H1 (cell line): ENCODE measurements around the gene GAS2L1. TPM values are rescaled to one million over a fixed set of nuclear protein-coding genes. Genes with fewer than 3 reads are reported as not detected.

ENCODE experiments used
- CTCF ChIA-PET: fragments of 300-600 bp; sonication (Branson Sonifier 250); formaldehyde crosslinking; loops from one replicate; lab custom pipeline; 2021; ENCODE audit not compliant: partially characterized antibody; lab: Charles Lee
- POLR2A ChIA-PET: fragments of 300-600 bp; sonication (Branson Sonifier 250); formaldehyde crosslinking; loops from one replicate; lab custom pipeline; 2021; ENCODE audit warnings: inconsistent platforms; ENCODE audit not compliant: partially characterized antibody; lab: Charles Lee
- DNase-seq, 2 experiments: peaks; one replicate each; pipeline versions ENCODE4 v3.0.0 to v3.0.0-alpha.2; 2010 to 2022; ENCODE audit warnings: low spot score in 2 of 2, low read depth in 1 of 2, mixed read lengths in 1 of 2
- FAIRE-seq: peaks from 2 replicates; lab custom pipeline; 2011; peaks lifted over from hg19 to GRCh38; lab: Jason Lieb, UNC
- H2AFZ ChIP-seq: 2 replicates; pipeline ENCODE4 v1.8.1; 2012; ENCODE audit warnings: low read length, inconsistent platforms
- H2AK5ac ChIP-seq: 2 replicates; pipeline ENCODE4 v1.6.1; 2013; ENCODE audit warnings: low read depth, low read length
- H2BK120ac ChIP-seq: replicated peaks from 2 replicates; pipeline ENCODE3; 2013; ENCODE audit warnings: low read depth, low read length, inconsistent platforms
- H2BK12ac ChIP-seq: 2 replicates; pipeline ENCODE4 v1.6.1; 2013; ENCODE audit warnings: low read depth, low read length
- H2BK15ac ChIP-seq: 2 replicates; pipeline ENCODE4 v1.6.1; 2013; ENCODE audit warnings: low read length
- H2BK20ac ChIP-seq: 2 replicates; pipeline ENCODE4 v1.6.1; 2013; ENCODE audit warnings: low read length
- H2BK5ac ChIP-seq: 2 replicates; pipeline ENCODE4 v1.6.1; 2013; ENCODE audit warnings: low read depth, low read length
- H3K14ac ChIP-seq: 2 replicates; pipeline ENCODE4 v1.6.1; 2013; ENCODE audit warnings: inconsistent platforms; ENCODE audit not compliant: insufficient read length
- H3K18ac ChIP-seq: 2 replicates; pipeline ENCODE4 v1.6.1; 2013; ENCODE audit warnings: low read length; ENCODE audit errors: extremely low read depth
- H3K23ac ChIP-seq: 2 replicates; pipeline ENCODE4 v1.6.1; 2013; ENCODE audit warnings: inconsistent platforms; ENCODE audit not compliant: insufficient read length
- H3K23me2 ChIP-seq: 2 replicates; pipeline ENCODE4 v1.6.1; 2013; ENCODE audit warnings: low read depth, low read length
- H3K27ac ChIP-seq: 2 replicates; pipeline ENCODE4 v1.6.1; 2011; ENCODE audit warnings: low read depth, low read length, inconsistent platforms
- H3K27me3 ChIP-seq, 4 experiments: replicated peaks in 1 of 4; 1 replicate in 1 of 4; 2 replicates in 3 of 4; pipeline versions ENCODE4 v1.6.1 to v1.8.1; 2011 to 2013; ENCODE audit warnings: low read length in 3 of 4, mild to moderate bottlenecking in 3 of 4, inconsistent platforms in 2 of 4, mixed read lengths in 2 of 4, moderate library complexity in 1 of 4; ENCODE audit not compliant: control insufficient read depth in 3 of 4, insufficient read depth in 3 of 4; ENCODE audit errors: extremely low read depth in 1 of 4
- H3K36me3 ChIP-seq, 4 experiments: 2 replicates each; pipeline versions ENCODE4 v1.6.1 to v1.8.1; 2011 to 2013; ENCODE audit warnings: mild to moderate bottlenecking in 4 of 4, low read length in 3 of 4, moderate library complexity in 2 of 4, control low read depth in 1 of 4, inconsistent platforms in 1 of 4; ENCODE audit not compliant: insufficient read depth in 4 of 4, control insufficient read depth in 2 of 4
- H3K4ac ChIP-seq: replicated peaks from 2 replicates; pipeline ENCODE3; 2013; ENCODE audit warnings: low read length, low read depth, mixed read lengths, inconsistent platforms; ENCODE audit not compliant: insufficient read length
- H3K4me1 ChIP-seq, 4 experiments: replicated peaks in 1 of 4; 1 replicate in 1 of 4; 2 replicates in 3 of 4; pipeline versions ENCODE4 v1.6.1 to v1.8.1; 2011 to 2013; ENCODE audit warnings: low read length in 3 of 4, inconsistent platforms in 2 of 4, mixed read lengths in 1 of 4; ENCODE audit not compliant: insufficient read depth in 4 of 4, control insufficient read depth in 3 of 4
- H3K4me2 ChIP-seq, 2 experiments: 2 replicates each; pipeline versions ENCODE4 v1.6.1 to v1.8.1; 2011 to 2013; ENCODE audit warnings: low read depth in 2 of 2, low read length in 2 of 2, control low read depth in 1 of 2, inconsistent platforms in 1 of 2, mild to moderate bottlenecking in 1 of 2; ENCODE audit not compliant: insufficient read depth in 1 of 2
- H3K4me3 ChIP-seq, 4 experiments: fragments of 200-600, 300-600 bp in 1 of 4; sonication (generic), shearing (Covaris generic), sonication (Bioruptor Twin) in 1 of 4; 2 replicates each; pipeline versions ENCODE4 v1.5.1 to v1.8.1; 2011 to 2016; ENCODE audit warnings: low read length in 4 of 4, low read depth in 3 of 4, control low read depth in 2 of 4, inconsistent platforms in 2 of 4, mild to moderate bottlenecking in 2 of 4, mixed read lengths in 1 of 4, moderate library complexity in 1 of 4; ENCODE audit not compliant: insufficient read depth in 2 of 4; ENCODE audit errors: extremely low read depth in 1 of 4
- H3K56ac ChIP-seq: replicated peaks from 2 replicates; pipeline ENCODE3; 2013; ENCODE audit warnings: low read depth, mild to moderate bottlenecking, mixed read lengths, low read length, inconsistent platforms; ENCODE audit not compliant: insufficient read length
- H3K79me1 ChIP-seq: 2 replicates; pipeline ENCODE4 v1.6.1; 2013; ENCODE audit warnings: low read depth, low read length, control low read depth
- H3K79me2 ChIP-seq, 2 experiments: 2 replicates each; pipeline versions ENCODE4 v1.6.1 to v1.8.1; 2012 to 2013; ENCODE audit warnings: low read length in 2 of 2, mild to moderate bottlenecking in 2 of 2, inconsistent platforms in 1 of 2; ENCODE audit not compliant: insufficient read depth in 2 of 2, control insufficient read depth in 1 of 2
- H3K9ac ChIP-seq, 4 experiments: replicated peaks in 1 of 4; 1 replicate in 1 of 4; 2 replicates in 3 of 4; pipeline versions ENCODE4 v1.6.1 to v1.8.1; 2011 to 2013; ENCODE audit warnings: low read depth in 3 of 4, low read length in 3 of 4, control low read depth in 2 of 4, mild to moderate bottlenecking in 2 of 4, moderate library complexity in 2 of 4, inconsistent platforms in 1 of 4; ENCODE audit errors: extremely low read depth in 1 of 4
- H3K9me3 ChIP-seq, 2 experiments: 2 replicates each; pipeline versions ENCODE4 v1.6.1 to v1.8.1; 2012 to 2013; ENCODE audit warnings: mild to moderate bottlenecking in 2 of 2, moderate library complexity in 2 of 2, control low read depth in 1 of 2, inconsistent platforms in 1 of 2, low read depth in 1 of 2, low read length in 1 of 2, mixed read lengths in 1 of 2; ENCODE audit not compliant: insufficient read depth in 2 of 2
- H4K20me1 ChIP-seq, 2 experiments: replicated peaks in 1 of 2; 2 replicates each; pipeline versions ENCODE3 to v1.8.1; 2011 to 2013; ENCODE audit warnings: inconsistent platforms in 2 of 2, low read length in 2 of 2, mild to moderate bottlenecking in 1 of 2; ENCODE audit not compliant: insufficient read depth in 2 of 2, control insufficient read depth in 1 of 2
- H4K5ac ChIP-seq: 2 replicates; pipeline ENCODE4 v1.6.1; 2013; ENCODE audit warnings: low read length, low read depth, mixed read lengths, inconsistent platforms; ENCODE audit not compliant: insufficient read length
- H4K8ac ChIP-seq: 2 replicates; pipeline ENCODE4 v1.8.0; 2013; ENCODE audit warnings: mild to moderate bottlenecking, moderate library complexity, low read length, inconsistent platforms; ENCODE audit not compliant: insufficient read depth; ENCODE audit errors: extremely low read depth
- H4K91ac ChIP-seq: replicated peaks from 2 replicates; pipeline ENCODE3; 2013; ENCODE audit warnings: low read length, mixed read lengths, inconsistent platforms; ENCODE audit not compliant: insufficient read length
- CEBPB ChIP-seq: IDR thresholded peaks from 2 replicates; pipeline ENCODE4 v1.6.1; 2012; ENCODE audit warnings: low read depth, low read length
- CREB1 ChIP-seq: IDR thresholded peaks from 2 replicates; pipeline ENCODE4 v1.6.1; 2012; ENCODE audit warnings: inconsistent platforms
- EGR1 ChIP-seq: IDR thresholded peaks from 2 replicates; pipeline ENCODE4 v1.6.1; 2011; ENCODE audit warnings: low read depth, low read length, borderline replicate concordance
- EZH2 ChIP-seq: fragments of 200-600 bp; sonication (generic); IDR thresholded peaks from 2 replicates; pipeline ENCODE4 v1.7.1; 2012; ENCODE audit warnings: low read depth, mild to moderate bottlenecking, moderate library complexity, low read length, inconsistent platforms; ENCODE audit not compliant: severe bottlenecking
- NANOG ChIP-seq: IDR thresholded peaks from 2 replicates; pipeline ENCODE4 v1.6.1; 2011; ENCODE audit warnings: low read length, low read depth, mild to moderate bottlenecking, inconsistent platforms; ENCODE audit not compliant: insufficient read depth, poor library complexity, severe bottlenecking
- RNF2 ChIP-seq: fragments of 200-900, 300-1000 bp; sonication (generic); IDR thresholded peaks from 2 replicates; pipeline ENCODE4 v1.7.1; 2016; ENCODE audit warnings: borderline replicate concordance, low read depth, mild to moderate bottlenecking, antibody characterized with exemption, low read length; ENCODE audit not compliant: poor library complexity, severe bottlenecking; ENCODE audit errors: missing control alignments
- RXRA ChIP-seq: IDR thresholded peaks from 2 replicates; pipeline ENCODE4 v1.6.1; 2011; ENCODE audit warnings: low read depth, mild to moderate bottlenecking, low read length, moderate library complexity; ENCODE audit not compliant: insufficient read depth
- SP2 ChIP-seq: IDR thresholded peaks from 2 replicates; pipeline ENCODE4 v1.6.1; 2012; ENCODE audit warnings: mild to moderate bottlenecking, low read length, inconsistent platforms
- SUZ12 ChIP-seq: fragments of 200-600 bp; sonication (generic); IDR thresholded peaks from 2 replicates; pipeline ENCODE4 v1.6.1; 2012; ENCODE audit warnings: mild to moderate bottlenecking, inconsistent platforms, low read length, moderate library complexity, mixed read lengths
- ZNF274 ChIP-seq: IDR thresholded peaks from 2 replicates; pipeline ENCODE4 v1.7.0; 2012; ENCODE audit warnings: low read length, borderline replicate concordance; ENCODE audit errors: extremely low read depth
- WGBS, 2 experiments: shearing (Covaris generic) in 1 of 2; methylation state at CpG; one replicate each; pipeline versions ENCODE4 v1.1.6 to v1.1.7; 2013 to 2015; ENCODE audit warnings: low lambda C conversion rate in 2 of 2, mixed read lengths in 2 of 2, inconsistent platforms in 1 of 2, low coverage in 1 of 2, missing lambda C conversion rate in 1 of 2; ENCODE audit not compliant: insufficient replicate concordance in 2 of 2, insufficient coverage in 1 of 2, insufficient read length in 1 of 2; ENCODE audit errors: extremely low coverage in 1 of 2, missing lambda C conversion rate in 1 of 2; 5-methylcytosine and 5-hydroxymethylcytosine counted together
- polyA plus RNA-seq, 7 experiments: library from polyadenylated mRNA; depleted of rRNA in 3 of 7; stranded (reverse) in 5 of 7; unstranded in 2 of 7; fragments of >200 nt in 5 of 7; fragments of 200-250 nt in 2 of 7; gene quantifications; 1 replicate in 5 of 7; 2 replicates in 1 of 7; 4 replicates in 1 of 7; pipeline versions ENCODE4 v1.2.1 to v1.2.3, GENCODE V29; 2011 to 2013; ENCODE audit warnings: missing spikeins in 2 of 7, mixed read lengths in 2 of 7
- total RNA-seq: library from RNA; stranded (reverse); fragmentation: NEBNext Ultra II Directional; extraction: Animal tissue kit (Norgen Biotek cat#: 25700); gene quantifications from 2 replicates; pipeline ENCODE4 v1.2.1, GENCODE V29; 2021
- TF ChIP-seq, protein P1 (sequence below): IDR thresholded peaks from 2 replicates; pipeline ENCODE4 v1.6.1; 2012; ENCODE audit warnings: inconsistent platforms
- TF ChIP-seq, protein P2 (sequence below): IDR thresholded peaks from 2 replicates; pipeline ENCODE4 v1.6.1; 2011; ENCODE audit warnings: low read length, improper control_type of control experiment

GAS2L1 gene
- total and polyA plus RNA-seq, 2 of the 8 experiments (the other 6 are each of a cell fraction or from before 2014, with no cell fraction given), result 3.6 to 10.1 TPM

DNA sequence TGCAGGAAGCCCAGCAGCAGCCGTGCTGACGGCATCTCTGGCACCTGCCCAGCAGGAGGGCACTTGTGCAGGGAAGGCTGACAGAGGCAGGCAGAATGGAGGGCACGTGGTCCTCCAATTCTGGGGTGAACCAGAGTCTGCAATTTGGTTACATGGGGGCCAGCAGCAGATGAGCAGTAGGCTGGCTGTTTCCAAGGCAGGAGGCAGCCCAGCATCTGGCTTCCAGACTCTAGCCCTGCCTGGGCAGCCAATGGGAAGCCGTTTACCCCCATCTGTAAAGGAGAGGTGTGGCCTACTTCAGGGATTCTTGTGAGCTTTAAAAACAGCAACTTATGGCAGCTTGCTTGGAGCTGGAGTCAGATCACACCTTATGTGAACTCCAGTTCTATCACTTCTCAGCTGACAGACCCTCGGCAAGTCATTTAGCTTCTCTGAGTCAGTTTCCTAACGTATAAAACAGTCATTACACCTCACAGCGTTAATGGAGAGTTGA lies 36.9 kb downstream of the GAS2L1 start:
- Histone ChIP-seq H3K79me2 (no peaks in the 10 kb centered on the region), H3K4me1 (no peaks in the 10 kb centered on the region), H3K14ac (no peak overlapping the region), H3K9ac (no peak overlapping the region), H4K20me1 (peaks cover 1 to 9% of the 10 kb centered on the region in 2 experiments), H2AK5ac (no peak overlapping the region), H4K91ac (no peak overlapping the region), H3K18ac (no peak overlapping the region), H3K79me1 (no peaks in the 10 kb centered on the region), H4K8ac (no peak overlapping the region), H2AFZ (no peak overlapping the region), H2BK5ac (0 out of 2 replicates have a peak overlapping the region, but pooled peaks have one; percentile 35), H2BK20ac (no peak overlapping the region), H3K23ac (no peak overlapping the region), H3K27me3 (no peaks in the 10 kb centered on the region), H3K4ac (no peak overlapping the region), H3K56ac (no peak overlapping the region), H3K9me3 (no peaks in the 10 kb centered on the region), H2BK12ac (no peak overlapping the region), H2BK120ac (no peak overlapping the region), H3K36me3 (peaks cover 8 to 40% (median 28%) of the 10 kb centered on the region in 4 experiments), H4K5ac (no peak overlapping the region), H3K23me2 (no peaks in the 10 kb centered on the region), H3K4me2 (no peak overlapping the region), H3K27ac (no peak overlapping the region), H3K4me3 (no peak overlapping the region), H2BK15ac (no peak overlapping the region)
- WGBS, 2 experiments, result 87% methylated on average over 7 of the region's 7 CpGs; no CpG with 5 or more reads in 1 of the 2 experiments
- ChIA-PET POLR2A (no interaction called here), CTCF (interaction anchor here (1.0 to 1.2 kb wide), 2 partner anchors 16 to 220 kb away, joined by 3 to 7 read pairs; no protein-coding TSS in a partner anchor)
- FAIRE-seq (no peak), DNase-seq (no peak)
- no peak for TF ChIP-seq EZH2
- TF ChIP-seq SUZ12, result no peak
- TF ChIP-seq RXRA, result no peak
- no peak for TF ChIP-seq NANOG
- TF ChIP-seq, protein P1, sequence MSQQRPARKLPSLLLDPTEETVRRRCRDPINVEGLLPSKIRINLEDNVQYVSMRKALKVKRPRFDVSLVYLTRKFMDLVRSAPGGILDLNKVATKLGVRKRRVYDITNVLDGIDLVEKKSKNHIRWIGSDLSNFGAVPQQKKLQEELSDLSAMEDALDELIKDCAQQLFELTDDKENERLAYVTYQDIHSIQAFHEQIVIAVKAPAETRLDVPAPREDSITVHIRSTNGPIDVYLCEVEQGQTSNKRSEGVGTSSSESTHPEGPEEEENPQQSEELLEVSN, result no peak
- no peak for TF ChIP-seq SP2
- no peak for TF ChIP-seq RNF2
- TF ChIP-seq EGR1, result no peak
- no peak for TF ChIP-seq CREB1
- no peak for TF ChIP-seq ZNF274
- TF ChIP-seq, protein P2, sequence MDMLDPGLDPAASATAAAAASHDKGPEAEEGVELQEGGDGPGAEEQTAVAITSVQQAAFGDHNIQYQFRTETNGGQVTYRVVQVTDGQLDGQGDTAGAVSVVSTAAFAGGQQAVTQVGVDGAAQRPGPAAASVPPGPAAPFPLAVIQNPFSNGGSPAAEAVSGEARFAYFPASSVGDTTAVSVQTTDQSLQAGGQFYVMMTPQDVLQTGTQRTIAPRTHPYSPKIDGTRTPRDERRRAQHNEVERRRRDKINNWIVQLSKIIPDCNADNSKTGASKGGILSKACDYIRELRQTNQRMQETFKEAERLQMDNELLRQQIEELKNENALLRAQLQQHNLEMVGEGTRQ, result no peak
- no peak for TF ChIP-seq CEBPB
